Measurements from ENCODE around the gene AMACR.

- no peak for TF ChIP-seq ZNF556 (CRISPR knock-in tag; IDR thresholded peaks at IDR 0.05; ENCODE audit: borderline replicate concordance)
- TF ChIP-seq MYNN (CRISPR knock-in tag; IDR thresholded peaks at IDR 0.05; ENCODE audit: low read depth), result no peak
- no peak for TF ChIP-seq ZNF709 (CRISPR knock-in tag; IDR thresholded peaks at IDR 0.05)
These were observed 6.5 kb downstream of the AMACR start for GRCh38 chr5:34001241-34001841.
